WTC11 (cell line): ENCODE measurements around the gene SLC15A4.

Experiments
- CTCF ChIP-seq: fragments of 200-600 bp; IDR thresholded peaks from 2 replicates; pipeline ENCODE4 v1.8.0; 2022; ENCODE audit warnings: antibody characterized with exemption
- NR2C2 ChIP-seq: sonication (generic); formaldehyde crosslinking; IDR thresholded peaks from 2 replicates; pipeline ENCODE4 v1.8.0; 2022; ENCODE audit warnings: mild to moderate bottlenecking, missing genetic modification reagents
- TF ChIP-seq, protein P1 (sequence below): sonication (generic); formaldehyde crosslinking; IDR thresholded peaks from 2 replicates; pipeline ENCODE4 v1.8.1; 2023; ENCODE audit warnings: mild to moderate bottlenecking, missing genetic modification reagents, borderline replicate concordance

GRCh38 chr12:128871516-128871892 is 47.7 kb upstream of the SLC15A4 start:
- TF ChIP-seq CTCF (no peak), NR2C2 (no peak)
- TF ChIP-seq, protein P1, sequence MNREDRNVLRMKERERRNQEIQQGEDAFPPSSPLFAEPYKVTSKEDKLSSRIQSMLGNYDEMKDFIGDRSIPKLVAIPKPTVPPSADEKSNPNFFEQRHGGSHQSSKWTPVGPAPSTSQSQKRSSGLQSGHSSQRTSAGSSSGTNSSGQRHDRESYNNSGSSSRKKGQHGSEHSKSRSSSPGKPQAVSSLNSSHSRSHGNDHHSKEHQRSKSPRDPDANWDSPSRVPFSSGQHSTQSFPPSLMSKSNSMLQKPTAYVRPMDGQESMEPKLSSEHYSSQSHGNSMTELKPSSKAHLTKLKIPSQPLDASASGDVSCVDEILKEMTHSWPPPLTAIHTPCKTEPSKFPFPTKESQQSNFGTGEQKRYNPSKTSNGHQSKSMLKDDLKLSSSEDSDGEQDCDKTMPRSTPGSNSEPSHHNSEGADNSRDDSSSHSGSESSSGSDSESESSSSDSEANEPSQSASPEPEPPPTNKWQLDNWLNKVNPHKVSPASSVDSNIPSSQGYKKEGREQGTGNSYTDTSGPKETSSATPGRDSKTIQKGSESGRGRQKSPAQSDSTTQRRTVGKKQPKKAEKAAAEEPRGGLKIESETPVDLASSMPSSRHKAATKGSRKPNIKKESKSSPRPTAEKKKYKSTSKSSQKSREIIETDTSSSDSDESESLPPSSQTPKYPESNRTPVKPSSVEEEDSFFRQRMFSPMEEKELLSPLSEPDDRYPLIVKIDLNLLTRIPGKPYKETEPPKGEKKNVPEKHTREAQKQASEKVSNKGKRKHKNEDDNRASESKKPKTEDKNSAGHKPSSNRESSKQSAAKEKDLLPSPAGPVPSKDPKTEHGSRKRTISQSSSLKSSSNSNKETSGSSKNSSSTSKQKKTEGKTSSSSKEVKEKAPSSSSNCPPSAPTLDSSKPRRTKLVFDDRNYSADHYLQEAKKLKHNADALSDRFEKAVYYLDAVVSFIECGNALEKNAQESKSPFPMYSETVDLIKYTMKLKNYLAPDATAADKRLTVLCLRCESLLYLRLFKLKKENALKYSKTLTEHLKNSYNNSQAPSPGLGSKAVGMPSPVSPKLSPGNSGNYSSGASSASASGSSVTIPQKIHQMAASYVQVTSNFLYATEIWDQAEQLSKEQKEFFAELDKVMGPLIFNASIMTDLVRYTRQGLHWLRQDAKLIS, result no peak
